SK-N-SH treated with all-trans-retinoic acid at 6 μM for 48 hours (cell line): ENCODE results near the gene F2.
"Not testable (repeated sequence)": the region's sequence is repeated elsewhere in the genome, so short reads cannot be mapped to it uniquely, and the experiment has no call there.

Experiments used
- ATAC-seq: fragments of 200-7000 bp; cut with Tn5 transposase; 3 replicates; pipeline ENCODE4 v1.9.1; 2020; ENCODE audit warnings: mild to moderate bottlenecking, moderate library complexity
- ARNTL ChIP-seq: fragments of 450-650 bp; formaldehyde crosslinking; IDR thresholded peaks from 2 replicates; pipeline ENCODE4 v1.5.0; 2020; ENCODE audit warnings: low read depth, mild to moderate bottlenecking, moderate library complexity, borderline replicate concordance
- BACH2 ChIP-seq: fragments of 250-450 bp; sonication (Bioruptor Pico); IDR thresholded peaks from 2 replicates; pipeline ENCODE4 v1.9.0; 2021; ENCODE audit warnings: mild to moderate bottlenecking, borderline replicate concordance
- CREB5 ChIP-seq: fragments of 250-450 bp; sonication (Bioruptor Pico); IDR thresholded peaks from 2 replicates; pipeline ENCODE4 v1.5.1; 2020; ENCODE audit warnings: low read depth, mild to moderate bottlenecking, moderate library complexity
- CSDC2 ChIP-seq: fragments of 250-450 bp; sonication (Bioruptor Pico); IDR thresholded peaks from 2 replicates; pipeline ENCODE4 v1.5.0; 2020; ENCODE audit warnings: mild to moderate bottlenecking, moderate library complexity
- CSRNP3 ChIP-seq: fragments of 250-450 bp; sonication (Bioruptor Pico); IDR thresholded peaks from 2 replicates; pipeline ENCODE4 v1.5.1; 2021; ENCODE audit warnings: mild to moderate bottlenecking, moderate library complexity
- ESRRG ChIP-seq: fragments of 250-450 bp; sonication (Bioruptor Pico); IDR thresholded peaks from 2 replicates; pipeline ENCODE4 v1.6.1; 2021; ENCODE audit warnings: mild to moderate bottlenecking
- GLIS3 ChIP-seq: fragments of 250-450 bp; sonication (Bioruptor Pico); IDR thresholded peaks from 2 replicates; pipeline ENCODE4 v1.5.0; 2020; ENCODE audit warnings: mild to moderate bottlenecking, moderate library complexity
- ISL1 ChIP-seq: fragments of 250-450 bp; sonication (Bioruptor Pico); IDR thresholded peaks from 2 replicates; pipeline ENCODE4 v2.1.2; 2022; ENCODE audit warnings: mild to moderate bottlenecking, moderate library complexity
- OSR1 ChIP-seq: fragments of 250-450 bp; sonication (Bioruptor Pico); IDR thresholded peaks from 2 replicates; pipeline ENCODE4 v1.8.0; 2022; ENCODE audit warnings: moderate library complexity, mild to moderate bottlenecking, inconsistent platforms
- PATZ1 ChIP-seq: fragments of 250-450 bp; sonication (Bioruptor Pico); IDR thresholded peaks from 2 replicates; pipeline ENCODE4 v1.8.0; 2020; ENCODE audit warnings: mild to moderate bottlenecking, moderate library complexity, borderline replicate concordance
- POU6F1 ChIP-seq: fragments of 250-450 bp; sonication (Bioruptor Pico); IDR thresholded peaks from 2 replicates; pipeline ENCODE4 v1.8.0; 2021; ENCODE audit warnings: low read depth, mild to moderate bottlenecking, moderate library complexity, borderline replicate concordance
- PPARA ChIP-seq: fragments of 250-450 bp; sonication (Bioruptor Pico); IDR thresholded peaks from 2 replicates; pipeline ENCODE4 v1.5.0; 2020; ENCODE audit warnings: mild to moderate bottlenecking, borderline replicate concordance
- SNAI2 ChIP-seq: fragments of 250-450 bp; sonication (Bioruptor Pico); IDR thresholded peaks from 2 replicates; pipeline ENCODE4 v1.5.0; 2020; ENCODE audit warnings: mild to moderate bottlenecking, moderate library complexity
- TCF4 ChIP-seq: fragments of 250-450 bp; sonication (Bioruptor Pico); IDR thresholded peaks from 2 replicates; pipeline ENCODE4 v1.8.0; 2021; ENCODE audit warnings: mild to moderate bottlenecking, moderate library complexity, borderline replicate concordance
- TOX ChIP-seq: fragments of 250-450 bp; sonication (Bioruptor Pico); IDR thresholded peaks from 2 replicates; pipeline ENCODE4 v1.8.0; 2021; ENCODE audit warnings: mild to moderate bottlenecking, moderate library complexity, borderline replicate concordance
- ZC3H10 ChIP-seq: fragments of 250-450 bp; sonication (Bioruptor Pico); IDR thresholded peaks from 2 replicates; pipeline ENCODE4 v1.5.1; 2021; ENCODE audit warnings: mild to moderate bottlenecking, moderate library complexity
- ZFP3 ChIP-seq: fragments of 250-450 bp; sonication (Bioruptor Pico); IDR thresholded peaks from 2 replicates; pipeline ENCODE4 v1.5.0; 2020; ENCODE audit warnings: mild to moderate bottlenecking, moderate library complexity
- ZFP30 ChIP-seq: fragments of 450-650 bp; formaldehyde crosslinking; IDR thresholded peaks from 2 replicates; pipeline ENCODE4 v1.5.0; 2022; ENCODE audit warnings: mild to moderate bottlenecking, moderate library complexity
- ZNF565 ChIP-seq: fragments of 450-650 bp; formaldehyde crosslinking; conservative IDR thresholded peaks from 2 replicates; pipeline ENCODE4 v1.5.0; 2020; ENCODE audit warnings: low read depth, mild to moderate bottlenecking, moderate library complexity
- ZNF70 ChIP-seq: fragments of 450-650 bp; formaldehyde crosslinking; IDR thresholded peaks from 2 replicates; pipeline ENCODE4 v1.5.0; 2020; ENCODE audit warnings: mild to moderate bottlenecking, moderate library complexity
- ZNF8 ChIP-seq: fragments of 450-650 bp; formaldehyde crosslinking; IDR thresholded peaks from 2 replicates; pipeline ENCODE4 v1.5.0; 2020; ENCODE audit warnings: mild to moderate bottlenecking, moderate library complexity

F2 gene

GRCh38 chr11:46719048-46719542, at the start of gene F2:
Gene F2 (plus strand): TSS chr11:46719213. CDS start chr11:46719236, 23 bp downstream.
- ATAC-seq: no peak
- no peak for TF ChIP-seq ZFP30 (CRISPR knock-in tag)
- TF ChIP-seq ZNF8 (CRISPR knock-in tag): no peak
- TF ChIP-seq ESRRG: no peak
- no peak for TF ChIP-seq CREB5 (CRISPR knock-in tag)
- TF ChIP-seq BACH2 (CRISPR knock-in tag): no peak
- TF ChIP-seq POU6F1 (CRISPR knock-in tag): no peak
- no peak for TF ChIP-seq ARNTL
- TF ChIP-seq CSRNP3: no peak
- no peak for TF ChIP-seq PATZ1 (CRISPR knock-in tag)

- TF ChIP-seq GLIS3 (CRISPR knock-in tag): no peak
- no peak for TF ChIP-seq ZNF565 (CRISPR knock-in tag)
- no peak for TF ChIP-seq TCF4 (CRISPR knock-in tag)
- TF ChIP-seq ARNTL: no peak
- no peak for TF ChIP-seq CSRNP3
- no peak for TF ChIP-seq PPARA (CRISPR knock-in tag)
- TF ChIP-seq ZNF8 (CRISPR knock-in tag): no peak
- no peak for TF ChIP-seq ESRRG
- TF ChIP-seq CREB5 (CRISPR knock-in tag): no peak
- no peak for TF ChIP-seq ZFP3
- TF ChIP-seq BACH2 (CRISPR knock-in tag): no peak
- TF ChIP-seq ISL1 (CRISPR knock-in tag): no peak
These were observed 49.3 kb upstream of the F2 start for GRCh38 chr11:46669711-46670139.

GRCh38 chr11:46670521-46670920, 48.5 kb upstream of the F2 start:
- not testable (repeated sequence) for ATAC-seq

More at GRCh38 chr11:46669711-46670139, 49.3 kb upstream of the F2 start:
- ATAC-seq: peak; percentile 54

GRCh38 chr11:46671958-46672315, 47.1 kb upstream of the F2 start:
- ATAC-seq: no peak
- TF ChIP-seq ZNF8 (CRISPR knock-in tag) (no peak), ZNF70 (CRISPR knock-in tag) (no peak), ZFP30 (CRISPR knock-in tag) (no peak), POU6F1 (CRISPR knock-in tag) (no peak), BACH2 (CRISPR knock-in tag) (no peak), TOX (no peak), PPARA (CRISPR knock-in tag) (no peak), SNAI2 (no peak), ISL1 (CRISPR knock-in tag) (no peak), CSDC2 (CRISPR knock-in tag) (no peak), TCF4 (CRISPR knock-in tag) (no peak), PATZ1 (CRISPR knock-in tag) (no peak), ZC3H10 (CRISPR knock-in tag) (no peak), GLIS3 (CRISPR knock-in tag) (no peak), ESRRG (no peak), OSR1 (no peak), ARNTL (no peak), ZNF565 (CRISPR knock-in tag) (no peak)
